ENCODE measurements around the gene CAPZA2. TPM values are rescaled to one million over a fixed set of nuclear protein-coding genes. Genes with fewer than 3 reads are reported as not detected.

CAPZA2 gene
- total RNA-seq, 1 donor from 2014 or later = 142 TPM

GRCh38 chr7:116824449-116824848 is 37.9 kb upstream of the CAPZA2 start:
- Mint-ChIP-seq H3K4me3 (ENCODE audit: unreplicated experiment) (no peak overlapping the region), H3K36me3 (ENCODE audit: unreplicated experiment) (peaks cover 7% of the 10 kb centered on the region)
- TF ChIP-seq, protein P1, sequence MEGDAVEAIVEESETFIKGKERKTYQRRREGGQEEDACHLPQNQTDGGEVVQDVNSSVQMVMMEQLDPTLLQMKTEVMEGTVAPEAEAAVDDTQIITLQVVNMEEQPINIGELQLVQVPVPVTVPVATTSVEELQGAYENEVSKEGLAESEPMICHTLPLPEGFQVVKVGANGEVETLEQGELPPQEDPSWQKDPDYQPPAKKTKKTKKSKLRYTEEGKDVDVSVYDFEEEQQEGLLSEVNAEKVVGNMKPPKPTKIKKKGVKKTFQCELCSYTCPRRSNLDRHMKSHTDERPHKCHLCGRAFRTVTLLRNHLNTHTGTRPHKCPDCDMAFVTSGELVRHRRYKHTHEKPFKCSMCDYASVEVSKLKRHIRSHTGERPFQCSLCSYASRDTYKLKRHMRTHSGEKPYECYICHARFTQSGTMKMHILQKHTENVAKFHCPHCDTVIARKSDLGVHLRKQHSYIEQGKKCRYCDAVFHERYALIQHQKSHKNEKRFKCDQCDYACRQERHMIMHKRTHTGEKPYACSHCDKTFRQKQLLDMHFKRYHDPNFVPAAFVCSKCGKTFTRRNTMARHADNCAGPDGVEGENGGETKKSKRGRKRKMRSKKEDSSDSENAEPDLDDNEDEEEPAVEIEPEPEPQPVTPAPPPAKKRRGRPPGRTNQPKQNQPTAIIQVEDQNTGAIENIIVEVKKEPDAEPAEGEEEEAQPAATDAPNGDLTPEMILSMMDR (IDR thresholded peaks at IDR 0.05; ENCODE audit: partially characterized antibody, unreplicated experiment) = no peak

GRCh38 chr7:116828281-116828680 is 34.1 kb upstream of the CAPZA2 start:
- peaks cover 7% of the 10 kb centered on the region for H3K36me3 Mint-ChIP-seq (ENCODE audit: unreplicated experiment)
- no peak for DNase-seq

More at GRCh38 chr7:116824449-116824848, 37.9 kb upstream of the CAPZA2 start:
- peaks cover 3% of the 10 kb centered on the region for H3K27me3 Mint-ChIP-seq (ENCODE audit: unreplicated experiment)
- no peak for DNase-seq
- peaks cover 5% of the 10 kb centered on the region for H3K9me3 Mint-ChIP-seq (ENCODE audit: unreplicated experiment)
- H3K27ac Mint-ChIP-seq (ENCODE audit: unreplicated experiment) = no peak overlapping the region
- H3K4me1 Mint-ChIP-seq (ENCODE audit: low read depth, unreplicated experiment) = no peaks in the 10 kb centered on the region

DNA sequence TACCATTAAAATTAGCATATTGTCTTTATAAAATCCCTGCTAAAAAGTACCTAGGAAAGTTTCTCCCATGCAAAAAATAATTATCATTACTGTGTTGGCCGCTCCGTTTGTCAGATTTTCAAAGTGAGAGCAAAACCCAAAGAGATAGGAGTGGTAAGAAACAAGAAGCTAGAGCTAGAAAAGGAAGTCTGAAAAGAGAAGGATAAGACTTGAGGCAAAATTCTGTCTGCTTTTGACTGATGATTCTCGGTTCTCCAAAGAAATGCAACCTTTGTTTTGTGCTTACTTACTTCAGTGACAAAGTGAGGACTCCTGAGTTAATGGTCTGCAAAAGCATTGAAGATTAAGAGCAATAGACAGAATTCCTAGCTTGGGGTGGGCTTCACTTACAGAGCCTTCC is 33.3 kb upstream of the CAPZA2 start:
- no peak for DNase-seq
- Mint-ChIP-seq H3K27me3 (ENCODE audit: unreplicated experiment) (peaks cover 3% of the 10 kb centered on the region), H3K4me3 (ENCODE audit: unreplicated experiment) (no peak overlapping the region), H3K4me1 (ENCODE audit: low read depth, unreplicated experiment) (no peaks in the 10 kb centered on the region), H3K27ac (ENCODE audit: unreplicated experiment) (no peak overlapping the region), H3K9me3 (ENCODE audit: unreplicated experiment) (peaks cover 5% of the 10 kb centered on the region), H3K36me3 (ENCODE audit: unreplicated experiment) (peaks cover 7% of the 10 kb centered on the region)
- TF ChIP-seq, protein P1 (IDR thresholded peaks at IDR 0.05; ENCODE audit: partially characterized antibody, unreplicated experiment) = no peak

More at GRCh38 chr7:116828281-116828680, 34.1 kb upstream of the CAPZA2 start:
- Mint-ChIP-seq H3K4me1 (ENCODE audit: low read depth, unreplicated experiment) (no peaks in the 10 kb centered on the region), H3K27me3 (ENCODE audit: unreplicated experiment) (peaks cover 3% of the 10 kb centered on the region), H3K4me3 (ENCODE audit: unreplicated experiment) (no peak overlapping the region), H3K27ac (ENCODE audit: unreplicated experiment) (no peak overlapping the region), H3K9me3 (ENCODE audit: unreplicated experiment) (peaks cover 4% of the 10 kb centered on the region)
- TF ChIP-seq, protein P1 (IDR thresholded peaks at IDR 0.05; ENCODE audit: partially characterized antibody, unreplicated experiment) = no peak

GRCh38 chr7:116829493-116829892 is 32.9 kb upstream of the CAPZA2 start:
- no peaks in the 10 kb centered on the region for H3K4me1 Mint-ChIP-seq (ENCODE audit: low read depth, unreplicated experiment)
- DNase-seq = no peak
- peaks cover 5% of the 10 kb centered on the region for H3K9me3 Mint-ChIP-seq (ENCODE audit: unreplicated experiment)
- H3K27ac Mint-ChIP-seq (ENCODE audit: unreplicated experiment) = no peak overlapping the region
- TF ChIP-seq, protein P1 (IDR thresholded peaks at IDR 0.05; ENCODE audit: partially characterized antibody, unreplicated experiment) = no peak
- H3K27me3 Mint-ChIP-seq (ENCODE audit: unreplicated experiment) = peaks cover 3% of the 10 kb centered on the region
- H3K4me3 Mint-ChIP-seq (ENCODE audit: unreplicated experiment) = no peak overlapping the region
- peaks cover 2% of the 10 kb centered on the region for H3K36me3 Mint-ChIP-seq (ENCODE audit: unreplicated experiment)

DNA sequence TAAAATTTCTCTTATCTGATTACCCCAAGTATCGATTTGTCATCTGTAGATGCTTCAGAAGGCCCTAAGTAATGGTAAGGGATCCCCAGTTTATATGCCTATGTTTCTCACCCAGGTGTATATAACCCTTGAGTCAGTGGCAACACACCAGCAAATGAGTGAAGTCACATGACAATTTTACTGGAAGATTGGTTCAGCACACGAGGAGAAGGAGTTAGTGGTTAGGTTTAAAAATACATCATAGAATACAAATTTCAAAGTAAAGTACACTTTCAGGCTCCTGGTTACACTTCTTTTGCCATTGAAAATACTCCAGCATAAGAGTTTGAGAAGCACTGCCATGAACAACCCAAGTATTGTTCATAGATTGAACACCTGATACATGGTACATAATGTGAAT is 29.7 kb upstream of the CAPZA2 start:
- H3K36me3 Mint-ChIP-seq (ENCODE audit: unreplicated experiment) = no peaks in the 10 kb centered on the region
- H3K27ac Mint-ChIP-seq (ENCODE audit: unreplicated experiment) = no peak overlapping the region
- no peak overlapping the region for H3K4me3 Mint-ChIP-seq (ENCODE audit: unreplicated experiment)
- no peak for DNase-seq
- H3K27me3 Mint-ChIP-seq (ENCODE audit: unreplicated experiment) = no peaks in the 10 kb centered on the region
- no peaks in the 10 kb centered on the region for H3K4me1 Mint-ChIP-seq (ENCODE audit: low read depth, unreplicated experiment)
- TF ChIP-seq, protein P1 (IDR thresholded peaks at IDR 0.05; ENCODE audit: partially characterized antibody, unreplicated experiment) = no peak
- peaks cover 2% of the 10 kb centered on the region for H3K9me3 Mint-ChIP-seq (ENCODE audit: unreplicated experiment)
